GM19099 (cell line): ENCODE data around the gene IFITM5.
A peak's percentile ranks its signal among the peaks of the same experiment; 100 is the strongest.

Experiments used
- POLR2A ChIP-seq: IDR thresholded peaks from 3 replicates; pipeline ENCODE4 v1.6.1; 2011; ENCODE audit warnings: low read depth; ENCODE audit not compliant: insufficient read length; ENCODE audit errors: extremely low read depth

IFITM5 gene

DNA sequence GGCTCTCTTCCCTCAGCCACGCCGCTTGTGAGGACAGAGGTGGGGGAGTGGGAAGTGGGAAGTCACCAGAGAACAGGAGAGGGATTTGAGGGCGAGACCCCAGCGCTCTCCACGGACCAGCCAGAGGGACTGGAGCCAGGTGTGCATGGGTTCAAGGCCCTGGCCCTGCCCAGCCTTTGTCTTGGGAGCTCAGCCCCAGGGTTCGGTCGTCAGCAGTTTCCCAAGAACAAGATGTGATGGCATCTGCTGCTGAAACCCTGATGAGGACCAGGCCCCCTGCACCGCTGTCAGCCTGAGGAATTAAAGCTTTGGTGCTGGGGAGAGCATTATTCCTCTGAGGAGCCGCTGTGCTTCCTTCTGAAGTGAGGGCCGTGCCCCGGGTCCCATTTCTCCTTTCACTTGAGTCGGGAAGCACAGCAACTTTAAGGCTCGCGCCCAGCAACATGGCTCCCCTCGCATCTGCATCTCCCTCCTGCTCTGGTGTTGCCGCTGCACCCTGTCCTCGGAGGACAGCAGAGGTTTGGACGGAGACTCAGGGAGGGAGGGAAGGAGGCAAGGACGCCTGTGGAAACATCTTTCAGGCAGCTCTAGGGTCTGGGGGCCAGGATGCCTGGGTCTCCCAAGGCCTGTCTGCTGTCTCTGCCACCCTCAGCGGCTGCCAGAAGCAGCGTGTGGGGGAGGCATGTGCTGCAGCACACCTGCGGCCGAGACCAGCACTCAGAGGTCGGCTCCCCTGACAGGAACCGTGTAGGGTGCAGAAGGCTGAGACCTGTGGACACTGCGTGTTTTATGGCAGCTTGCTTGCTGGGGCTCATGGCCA, 3.8 kb downstream of the IFITM5 start:
- TF ChIP-seq POLR2A: no peak

- TF ChIP-seq POLR2A: no peak
These were observed 4.5 kb downstream of the IFITM5 start for GRCh38 chr11:294780-295179.

GRCh38 chr11:293852-294661, 5.3 kb downstream of the IFITM5 start:
- no peak for TF ChIP-seq POLR2A

GRCh38 chr11:293271-293851, 6.0 kb downstream of the IFITM5 start:
- no peak for TF ChIP-seq POLR2A

- no peak for TF ChIP-seq POLR2A
These were observed 6.9 kb downstream of the IFITM5 start for GRCh38 chr11:292211-293121.

DNA sequence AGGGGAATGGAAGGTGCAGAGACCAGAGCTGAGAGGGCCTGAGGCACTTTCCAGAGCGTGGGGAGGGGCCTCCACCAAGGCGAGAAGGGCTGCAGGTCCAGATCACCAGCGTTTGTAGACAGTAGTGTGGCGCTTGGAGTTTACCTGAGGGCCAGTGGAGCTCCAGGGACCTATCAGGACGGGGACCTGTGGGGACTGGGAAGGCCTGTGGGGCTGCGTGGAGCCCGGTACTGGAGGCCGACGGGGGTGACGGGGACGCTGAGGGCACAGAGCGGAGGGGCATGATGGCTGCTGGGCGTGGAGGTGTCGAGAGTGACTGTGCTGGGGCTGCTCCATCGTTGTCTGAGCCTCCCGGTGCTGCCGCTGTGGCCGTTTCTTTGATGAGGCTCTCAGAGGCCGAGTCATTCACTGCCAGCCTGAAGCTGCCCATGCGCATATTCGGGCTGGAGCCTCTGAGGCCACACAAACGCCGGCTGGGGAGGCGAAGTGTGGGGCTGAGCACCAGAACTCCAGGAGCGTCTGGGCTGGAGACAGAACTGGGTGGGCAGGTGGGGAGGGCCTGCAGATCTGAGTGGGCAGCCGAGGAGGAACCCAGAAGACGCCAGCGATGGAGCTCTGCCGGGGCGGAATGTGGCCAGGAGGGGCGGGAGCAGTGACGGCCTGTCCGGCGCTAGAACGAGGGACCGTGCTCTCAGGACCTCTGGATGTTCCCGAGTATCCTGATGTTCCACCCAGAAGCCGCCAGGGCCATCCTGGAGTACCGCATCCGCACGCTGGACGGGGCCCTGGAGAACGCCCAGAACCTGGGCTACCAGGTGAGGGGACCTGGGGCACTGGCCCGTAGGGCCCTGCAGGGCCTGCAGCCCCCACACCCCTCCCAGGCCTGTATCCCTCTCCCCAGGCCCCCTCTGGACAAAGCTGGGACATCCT, 7.8 kb downstream of the IFITM5 start:
- TF ChIP-seq POLR2A: no peak

DNA sequence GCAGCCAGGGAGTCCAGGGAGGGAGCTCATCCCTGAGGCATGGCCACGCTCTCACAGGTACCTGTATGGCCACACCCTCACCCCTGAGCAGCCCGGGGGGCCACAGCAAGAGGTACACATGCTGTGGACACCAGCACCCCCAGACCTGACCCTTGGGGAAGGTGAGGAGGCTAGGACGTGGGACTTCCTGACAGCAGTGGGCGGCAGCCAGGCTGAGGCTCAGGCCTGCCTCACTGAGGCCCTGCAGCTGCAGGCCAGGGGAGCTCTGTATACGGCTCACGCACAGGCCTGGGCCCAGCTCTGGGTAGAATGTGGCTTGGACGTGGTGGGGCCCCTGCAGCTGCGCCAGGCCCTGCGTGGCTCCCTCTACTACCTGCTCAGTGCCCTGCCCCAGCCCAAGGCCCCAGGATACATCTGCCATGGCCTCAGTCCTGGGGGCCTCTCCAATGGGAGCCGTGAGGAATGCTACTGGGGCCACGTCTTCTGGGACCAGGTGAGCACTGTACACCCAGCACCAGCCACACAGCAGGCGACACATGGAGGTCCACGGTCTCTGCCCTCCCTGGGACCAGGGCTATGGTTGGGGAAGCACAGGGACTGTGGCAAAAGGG, 8.6 kb downstream of the IFITM5 start:
- no peak for TF ChIP-seq POLR2A

- TF ChIP-seq POLR2A: no peak
These were observed 9.4 kb downstream of the IFITM5 start for GRCh38 chr11:289712-290620.

DNA sequence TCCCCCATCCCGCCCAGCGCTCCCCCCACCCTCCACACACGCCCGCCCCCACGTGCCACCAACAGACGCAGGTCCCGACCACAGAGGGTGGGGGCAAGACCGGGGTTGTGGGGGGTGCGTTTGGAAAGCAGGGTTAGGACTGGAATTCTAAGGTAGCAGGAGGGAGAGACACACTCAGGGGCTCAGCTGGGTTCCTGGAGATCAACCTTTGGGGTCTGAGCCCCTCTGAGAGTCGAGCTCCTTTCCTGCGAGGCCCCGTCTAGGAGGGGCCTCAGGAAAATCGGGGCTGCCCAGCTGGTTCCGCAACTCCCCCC, 10.0 kb downstream of the IFITM5 start:
- TF ChIP-seq POLR2A: no peak

DNA sequence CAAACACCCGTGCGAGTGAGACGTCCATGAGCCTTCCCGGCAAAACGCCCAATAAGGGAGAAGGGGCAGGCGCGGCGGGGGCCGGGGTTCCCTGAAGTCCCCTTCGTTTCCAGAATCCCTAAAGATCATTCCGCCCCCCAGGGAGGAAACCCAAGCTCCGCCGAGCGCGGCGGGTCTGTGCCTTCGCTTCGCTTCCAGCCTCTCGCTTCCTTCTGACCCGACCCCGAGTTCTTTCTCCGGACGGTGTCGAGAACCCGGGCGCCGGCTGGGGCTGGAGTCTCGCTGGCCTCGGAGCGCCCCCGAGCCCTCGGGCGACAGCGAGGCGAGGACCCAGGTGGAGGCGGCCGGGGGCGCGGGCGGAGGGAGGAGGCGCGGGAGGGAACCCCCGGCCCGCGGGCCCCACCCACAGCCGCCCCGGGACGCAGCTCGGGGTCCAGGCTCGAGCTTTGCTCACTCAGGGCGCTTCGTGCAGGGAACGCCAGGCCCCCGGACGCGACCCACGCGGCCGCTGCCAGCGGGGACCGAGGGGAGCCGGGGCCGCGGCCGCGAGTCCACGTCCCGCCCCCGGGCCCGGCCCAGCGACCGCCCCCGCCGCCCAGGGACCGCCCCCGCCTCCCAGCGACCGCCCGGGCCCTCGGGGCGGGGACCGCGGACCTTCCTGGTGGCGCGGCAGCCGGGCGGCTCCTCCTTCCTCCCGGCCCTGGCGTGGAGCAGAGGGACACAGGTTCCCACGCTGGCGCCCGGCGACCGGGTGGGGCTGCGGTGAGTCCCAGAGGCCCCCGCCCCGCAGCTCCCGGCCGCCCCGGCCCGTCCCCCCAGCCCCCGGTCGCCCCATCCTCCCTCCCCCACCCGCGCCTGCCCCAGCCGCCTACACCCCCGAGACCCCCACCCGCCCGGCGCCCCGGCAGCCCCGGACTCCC, 10.6 kb downstream of the IFITM5 start, which contains the start of gene PGGHG:
TSS of gene PGGHG (plus strand) at position 649 of the 920 bp plus-strand sequence. CDS start 691 bp downstream, outside the sequence.
- TF ChIP-seq POLR2A: peak; percentile 67

GRCh38 chr11:287821-288477, 11.4 kb downstream of the IFITM5 start:
- no peak for TF ChIP-seq POLR2A
